H9 (cell line): Measurements from ENCODE around the gene GABBR2. TPM values are rescaled to one million over a fixed set of nuclear protein-coding genes. Genes with fewer than 3 reads are reported as not detected.

Experiments
- DNase-seq: peaks from one replicate; pipeline ENCODE4 v3.0.0-alpha.2; 2017
- H2AFZ ChIP-seq: one replicate; pipeline ENCODE4 v1.6.1; 2013; ENCODE audit warnings: mild to moderate bottlenecking, low read length, control low read depth, moderate library complexity
- H2AK5ac ChIP-seq: 2 replicates; pipeline ENCODE4 v1.6.1; 2013; ENCODE audit warnings: low read length, control low read depth, mixed read lengths; ENCODE audit not compliant: insufficient read length
- H2BK120ac ChIP-seq: one replicate; pipeline ENCODE4 v1.6.1; 2013; ENCODE audit warnings: low read depth, mild to moderate bottlenecking, low read length, control low read depth, inconsistent platforms; ENCODE audit not compliant: poor library complexity, severe bottlenecking
- H2BK12ac ChIP-seq: 2 replicates; pipeline ENCODE4 v1.6.1; 2013; ENCODE audit warnings: low read length, control low read depth, mixed read lengths, low read depth; ENCODE audit not compliant: insufficient read length
- H2BK15ac ChIP-seq: 2 replicates; pipeline ENCODE4 v1.6.1; 2013; ENCODE audit warnings: low read depth, low read length, control low read depth
- H2BK20ac ChIP-seq: one replicate; pipeline ENCODE4 v1.6.1; 2013; ENCODE audit warnings: low read depth, mild to moderate bottlenecking, low read length, control low read depth, inconsistent platforms; ENCODE audit not compliant: poor library complexity, severe bottlenecking
- H2BK5ac ChIP-seq: 2 replicates; pipeline ENCODE4 v1.6.1; 2013; ENCODE audit warnings: low read length, control low read depth, mixed read lengths; ENCODE audit not compliant: insufficient read length
- H3K14ac ChIP-seq: 2 replicates; pipeline ENCODE4 v1.6.1; 2013; ENCODE audit warnings: low read length, control low read depth; ENCODE audit not compliant: insufficient read depth
- H3K18ac ChIP-seq: 2 replicates; pipeline ENCODE4 v1.6.1; 2013; ENCODE audit warnings: low read depth, mild to moderate bottlenecking, mixed read lengths, low read length, control low read depth; ENCODE audit not compliant: insufficient read length
- H3K23ac ChIP-seq: 2 replicates; pipeline ENCODE4 v1.6.1; 2013; ENCODE audit warnings: low read length, control low read depth, mixed read lengths, low read depth; ENCODE audit not compliant: insufficient read length
- H3K23me2 ChIP-seq: 2 replicates; pipeline ENCODE4 v1.6.1; 2013; ENCODE audit warnings: low read depth, mild to moderate bottlenecking, mixed read lengths, low read length, control low read depth; ENCODE audit not compliant: insufficient read length, poor library complexity, severe bottlenecking
- H3K27ac ChIP-seq: 2 replicates; pipeline ENCODE4 v1.5.1; 2013; ENCODE audit warnings: low read length, control low read depth, mixed read lengths, low read depth; ENCODE audit not compliant: insufficient read length
- H3K27me3 ChIP-seq: 2 replicates; pipeline ENCODE4 v1.6.1; 2013; ENCODE audit warnings: low read length, control low read depth, inconsistent platforms; ENCODE audit not compliant: insufficient read depth
- H3K4ac ChIP-seq: 2 replicates; pipeline ENCODE4 v1.6.1; 2013; ENCODE audit warnings: low read depth, mild to moderate bottlenecking, control low read depth, inconsistent platforms, low read length, moderate library complexity
- H3K4me1 ChIP-seq: 2 replicates; pipeline ENCODE4 v1.6.1; 2013; ENCODE audit warnings: low read length, control low read depth, inconsistent platforms; ENCODE audit not compliant: insufficient read depth
- H3K4me2 ChIP-seq: 2 replicates; pipeline ENCODE4 v1.6.1; 2013; ENCODE audit warnings: low read length, control low read depth, mixed read lengths; ENCODE audit not compliant: insufficient read length, insufficient read depth
- H3K56ac ChIP-seq: 2 replicates; pipeline ENCODE4 v1.6.1; 2013; ENCODE audit warnings: low read depth, mild to moderate bottlenecking, mixed read lengths, low read length, control low read depth; ENCODE audit not compliant: insufficient read length
- H3K79me1 ChIP-seq: 2 replicates; pipeline ENCODE4 v1.6.1; 2013; ENCODE audit warnings: low read depth, mild to moderate bottlenecking, moderate library complexity, low read length, control low read depth, inconsistent platforms; ENCODE audit not compliant: insufficient read depth, poor library complexity, severe bottlenecking
- H3K79me2 ChIP-seq: 2 replicates; pipeline ENCODE4 v1.6.1; 2013; ENCODE audit warnings: low read length, control low read depth, inconsistent platforms; ENCODE audit not compliant: insufficient read depth
- H3K9ac ChIP-seq: 2 replicates; pipeline ENCODE4 v1.6.1; 2013; ENCODE audit warnings: low read length, control low read depth, mixed read lengths; ENCODE audit not compliant: insufficient read length; ENCODE audit errors: extremely low read depth
- H3K9me3 ChIP-seq: one replicate; pipeline ENCODE4 v1.6.1; 2013; ENCODE audit warnings: low read depth, low read length, inconsistent platforms; ENCODE audit not compliant: control insufficient read depth
- H3T11ph ChIP-seq: one replicate; pipeline ENCODE4 v1.6.1; 2013; ENCODE audit warnings: mild to moderate bottlenecking, low read length, control low read depth, inconsistent platforms
- H4K20me1 ChIP-seq: one replicate; pipeline ENCODE4 v1.6.1; 2013; ENCODE audit not compliant: control insufficient read depth, insufficient read length, insufficient read depth
- H4K5ac ChIP-seq: 2 replicates; pipeline ENCODE4 v1.6.1; 2013; ENCODE audit warnings: low read depth, mild to moderate bottlenecking, mixed read lengths, low read length, control low read depth; ENCODE audit not compliant: insufficient read length
- H4K8ac ChIP-seq: replicated peaks from 2 replicates; pipeline ENCODE4 v1.6.1; 2013; ENCODE audit warnings: low read length, control low read depth, mixed read lengths, low read depth; ENCODE audit not compliant: insufficient read length
- H4K91ac ChIP-seq: 2 replicates; pipeline ENCODE4 v1.6.1; 2013; ENCODE audit warnings: low read depth, mild to moderate bottlenecking, moderate library complexity, mixed read lengths, low read length, control low read depth; ENCODE audit not compliant: insufficient read length
- H3K27ac Mint-ChIP-seq, 3 experiments: 2 replicates in 2 of 3; 3 replicates in 1 of 3; pipeline ENCODE4 v1.8.0; 2020 to 2021; ENCODE audit warnings: mixed read lengths in 3 of 3, mild to moderate bottlenecking in 1 of 3, moderate library complexity in 1 of 3
- H3K27me3 Mint-ChIP-seq: 2 replicates; pipeline ENCODE4 v1.8.0; 2021; ENCODE audit warnings: low read depth, mild to moderate bottlenecking, moderate library complexity, mixed read lengths
- H3K36me3 Mint-ChIP-seq, 3 experiments: 2 replicates in 2 of 3; 3 replicates in 1 of 3; pipeline ENCODE4 v1.8.0; 2020 to 2021; ENCODE audit warnings: low read depth in 3 of 3, mixed read lengths in 3 of 3; ENCODE audit not compliant: insufficient read depth in 1 of 3
- H3K4me1 Mint-ChIP-seq, 2 experiments: 2 replicates each; pipeline ENCODE4 v1.8.0; 2020; ENCODE audit warnings: mixed read lengths in 2 of 2
- H3K4me3 Mint-ChIP-seq, 2 experiments: 2 replicates in 1 of 2; 3 replicates in 1 of 2; pipeline ENCODE4 v1.8.0; 2020 to 2021; ENCODE audit warnings: mild to moderate bottlenecking in 2 of 2, mixed read lengths in 2 of 2, moderate library complexity in 1 of 2
- H3K9me3 Mint-ChIP-seq, 2 experiments: 2 replicates in 1 of 2; 3 replicates in 1 of 2; pipeline ENCODE4 v1.8.0; 2020; ENCODE audit warnings: mild to moderate bottlenecking in 2 of 2, mixed read lengths in 2 of 2, moderate library complexity in 1 of 2
- WGBS: extraction: QIAGEN DNeasy Blood & Tissue Kit; methylation state at CpG from one replicate; pipeline ENCODE4 v1.1.7; 2013; ENCODE audit warnings: missing lambda C conversion rate, low lambda C conversion rate, mixed read lengths; ENCODE audit not compliant: insufficient read length; ENCODE audit errors: extremely low coverage; 5-methylcytosine and 5-hydroxymethylcytosine counted together
- total RNA-seq: library from RNA; stranded (reverse); gene quantifications from 2 replicates; pipeline ENCODE4 v1.2.1, GENCODE V29; 2021
- TF ChIP-seq, protein P1 (sequence below): fragments of 200-600 bp; sonication (generic); conservative IDR thresholded peaks from 3 replicates; pipeline ENCODE4 v1.8.0; 2021; ENCODE audit warnings: antibody characterized with exemption, mild to moderate bottlenecking

The GABBR2 gene
- total RNA-seq, 1 experiment from 2014 or later = 0.66 TPM

DNA sequence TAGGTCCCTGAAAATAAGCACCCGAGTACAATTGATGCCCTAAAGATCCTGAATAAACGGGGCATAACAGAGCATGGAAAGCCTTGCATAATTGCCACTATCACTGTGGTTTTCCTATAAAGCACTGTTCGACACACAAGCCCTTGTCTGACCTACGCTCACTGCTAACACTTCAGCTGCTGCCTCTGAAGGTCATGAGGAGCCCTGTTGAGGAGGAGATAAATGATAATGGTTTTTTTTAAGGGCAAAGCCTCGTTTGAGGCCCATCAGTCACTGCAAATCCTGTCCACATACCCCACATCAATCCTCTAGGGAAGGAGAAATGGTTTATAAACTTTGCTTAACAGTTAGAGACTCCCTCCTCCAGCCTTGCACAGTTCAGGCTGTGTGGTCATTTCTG, 35.1 kb downstream of the GABBR2 start:
- Histone ChIP-seq H2BK5ac (no peak overlapping the region), H3K27ac (no peak overlapping the region), H3K4me2 (no peak overlapping the region), H3T11ph (no peak overlapping the region), H3K4me1 (0 out of 2 replicates have a peak, but pooled peaks cover 3% of the 10 kb centered on the region), H2AK5ac (no peak overlapping the region), H3K9ac (no peak overlapping the region), H3K23ac (no peak overlapping the region), H3K4ac (no peak overlapping the region), H4K8ac (no peak overlapping the region), H2BK15ac (no peak overlapping the region), H3K79me1 (no peaks in the 10 kb centered on the region), H2BK20ac (no peak overlapping the region), H4K5ac (no peak overlapping the region), H3K56ac (no peak overlapping the region), H3K27me3 (no peaks in the 10 kb centered on the region), H4K20me1 (no peaks in the 10 kb centered on the region), H4K91ac (no peak overlapping the region), H2AFZ (no peak overlapping the region), H3K9me3 (no peaks in the 10 kb centered on the region), H2BK120ac (no peak overlapping the region), H3K14ac (no peak overlapping the region), H3K23me2 (no peaks in the 10 kb centered on the region), H3K79me2 (no peaks in the 10 kb centered on the region), H3K18ac (no peak overlapping the region), H2BK12ac (no peak overlapping the region)
- no peak overlapping the region for H3K4me3 Mint-ChIP-seq
- H3K4me1 Mint-ChIP-seq = peaks cover 16 to 17% of the 10 kb centered on the region in 2 experiments
- no peak overlapping the region for H3K27ac Mint-ChIP-seq
- peaks cover 10 to 11% of the 10 kb centered on the region in 2 experiments for H3K9me3 Mint-ChIP-seq
- TF ChIP-seq, protein P1, sequence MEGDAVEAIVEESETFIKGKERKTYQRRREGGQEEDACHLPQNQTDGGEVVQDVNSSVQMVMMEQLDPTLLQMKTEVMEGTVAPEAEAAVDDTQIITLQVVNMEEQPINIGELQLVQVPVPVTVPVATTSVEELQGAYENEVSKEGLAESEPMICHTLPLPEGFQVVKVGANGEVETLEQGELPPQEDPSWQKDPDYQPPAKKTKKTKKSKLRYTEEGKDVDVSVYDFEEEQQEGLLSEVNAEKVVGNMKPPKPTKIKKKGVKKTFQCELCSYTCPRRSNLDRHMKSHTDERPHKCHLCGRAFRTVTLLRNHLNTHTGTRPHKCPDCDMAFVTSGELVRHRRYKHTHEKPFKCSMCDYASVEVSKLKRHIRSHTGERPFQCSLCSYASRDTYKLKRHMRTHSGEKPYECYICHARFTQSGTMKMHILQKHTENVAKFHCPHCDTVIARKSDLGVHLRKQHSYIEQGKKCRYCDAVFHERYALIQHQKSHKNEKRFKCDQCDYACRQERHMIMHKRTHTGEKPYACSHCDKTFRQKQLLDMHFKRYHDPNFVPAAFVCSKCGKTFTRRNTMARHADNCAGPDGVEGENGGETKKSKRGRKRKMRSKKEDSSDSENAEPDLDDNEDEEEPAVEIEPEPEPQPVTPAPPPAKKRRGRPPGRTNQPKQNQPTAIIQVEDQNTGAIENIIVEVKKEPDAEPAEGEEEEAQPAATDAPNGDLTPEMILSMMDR = no peak
- peaks cover 0 to 12% (median 3%) of the 10 kb centered on the region in 3 experiments; a peak in 3 of 7 replicates for H3K36me3 Mint-ChIP-seq
- DNase-seq = no peak
- no CpG with 5 or more reads among the region's 5 CpGs for WGBS
- peaks cover 44% of the 10 kb centered on the region for H3K27me3 Mint-ChIP-seq
